HepG2 (cell line): ENCODE data around the gene LAMC3. TPM values are rescaled to one million over a fixed set of nuclear protein-coding genes. Genes with fewer than 3 reads are reported as not detected.

Experiments
- ATAC-seq: fragments of 200-7000 bp; cut with Tn5 transposase; 3 replicates; pipeline ENCODE4 v1.9.1; 2020; ENCODE audit warnings: mild to moderate bottlenecking, moderate library complexity
- BruUV-seq: library from RNA; stranded (reverse); fragments of 400-500 nt; replicated peaks from 2 replicates; lab custom pipeline; 2021; lab: Mats Ljungman, UMichigan
- CTCF ChIA-PET: fragments of 300-600 bp; formaldehyde crosslinking; extraction: SDS; loops from one replicate; lab custom pipeline; 2021; ENCODE audit warnings: low total read pairs, inconsistent platforms, low intra/inter-chr PET ratio; lab: Yijun Ruan, JAX
- POLR2A ChIA-PET: fragments of 350-600 bp; sonication (Branson Sonifier 250); formaldehyde crosslinking; loops from one replicate; lab custom pipeline; 2020; ENCODE audit warnings: antibody characterized with exemption, inconsistent platforms; lab: Yijun Ruan, JAX
- DNase-seq: peaks from one replicate; pipeline ENCODE4 v3.0.0-alpha.2; 2015; ENCODE audit warnings: low spot score
- FAIRE-seq: peaks from 3 replicates; lab custom pipeline; 2011; peaks lifted over from hg19 to GRCh38; lab: Jason Lieb, UNC
- H2AFZ ChIP-seq: one replicate; pipeline ENCODE4 v1.6.1; 2011; ENCODE audit warnings: low read length, inconsistent platforms
- H3K27ac ChIP-seq: fragments of 300-600 bp; 3 replicates; pipeline ENCODE4 v1.8.0; 2011; ENCODE audit warnings: mixed run types, mild to moderate bottlenecking, mixed read lengths, low read length, inconsistent platforms; ENCODE audit not compliant: insufficient read depth; ENCODE audit errors: extremely low read length
- H3K27me3 ChIP-seq, 2 experiments: fragments of 200-600 bp in 1 of 2; 2 replicates in 1 of 2; 3 replicates in 1 of 2; pipeline versions ENCODE4 v1.6.0 to v1.8.0; 2011; ENCODE audit warnings: low read length in 2 of 2, mild to moderate bottlenecking in 2 of 2, moderate library complexity in 2 of 2, inconsistent platforms in 1 of 2; ENCODE audit not compliant: insufficient read depth in 2 of 2, control insufficient read depth in 1 of 2
- H3K36me3 ChIP-seq, 2 experiments: fragments of 200-600 bp in 1 of 2; replicated peaks in 1 of 2; 2 replicates in 1 of 2; 3 replicates in 1 of 2; pipeline versions ENCODE4 v1.5.1 to v1.8.0; 2011; ENCODE audit warnings: low read length in 2 of 2, inconsistent platforms in 1 of 2; ENCODE audit not compliant: insufficient read depth in 2 of 2, control insufficient read depth in 1 of 2
- H3K4me1 ChIP-seq: 2 replicates; pipeline ENCODE4 v1.5.1; 2012; ENCODE audit warnings: low read length, inconsistent platforms; ENCODE audit not compliant: insufficient read depth
- H3K4me2 ChIP-seq: 2 replicates; pipeline ENCODE4 v1.6.0; 2011; ENCODE audit warnings: low read depth, low read length, inconsistent platforms
- H3K4me3 ChIP-seq, 3 experiments: fragments of 200-600 bp in 1 of 3; sonication (generic), shearing (Covaris generic) in 1 of 3; replicated peaks in 1 of 3; 2 replicates each; pipeline ENCODE4 v1.5.1; 2011 to 2016; ENCODE audit warnings: low read length in 3 of 3, inconsistent platforms in 2 of 3, low read depth in 2 of 3, mild to moderate bottlenecking in 2 of 3, control low read depth in 1 of 3, mixed read lengths in 1 of 3; ENCODE audit not compliant: insufficient read depth in 1 of 3
- H3K79me2 ChIP-seq: one replicate; pipeline ENCODE4 v1.6.1; 2011; ENCODE audit warnings: low read length, inconsistent platforms; ENCODE audit not compliant: insufficient read depth
- H3K9ac ChIP-seq: 2 replicates; pipeline ENCODE4 v1.6.0; 2011; ENCODE audit warnings: mild to moderate bottlenecking, low read depth, low read length, inconsistent platforms; ENCODE audit not compliant: insufficient read depth
- H3K9me3 ChIP-seq: 2 replicates; pipeline ENCODE4 v1.5.1; 2012; ENCODE audit warnings: mild to moderate bottlenecking, low read length
- H4K20me1 ChIP-seq: 2 replicates; pipeline ENCODE4 v1.6.0; 2011; ENCODE audit warnings: inconsistent platforms, mild to moderate bottlenecking, low read length, moderate library complexity; ENCODE audit not compliant: insufficient read depth
- BORCS8-MEF2B ChIP-seq: sonication (generic); formaldehyde crosslinking; IDR thresholded peaks from 2 replicates; pipeline ENCODE4 v1.8.0; 2022; ENCODE audit warnings: mild to moderate bottlenecking, missing genetic modification reagents
- KLF11 ChIP-seq: IDR thresholded peaks from 2 replicates; pipeline ENCODE4 v1.6.1; 2016; ENCODE audit warnings: missing compliant biosample characterization
- PHF8 ChIP-seq: sonication (generic); formaldehyde crosslinking; IDR thresholded peaks from 2 replicates; pipeline ENCODE4 v1.5.0; 2020; ENCODE audit warnings: missing genetic modification reagents
- RBFOX2 ChIP-seq: fragments of 200-400 bp; formaldehyde crosslinking; IDR thresholded peaks from 2 replicates; pipeline ENCODE4 v1.6.1; 2017; ENCODE audit warnings: low read depth, mild to moderate bottlenecking, low read length
- SNAI1 ChIP-seq: sonication (generic); formaldehyde crosslinking; IDR thresholded peaks from 2 replicates; pipeline ENCODE4 v1.5.0; 2020; ENCODE audit warnings: mild to moderate bottlenecking, missing genetic modification reagents, borderline replicate concordance
- TCF7 ChIP-seq: sonication (generic); IDR thresholded peaks from 2 replicates; pipeline ENCODE4 v1.6.1; 2016; ENCODE audit warnings: antibody characterized with exemption, low read depth
- ZFP36L1 ChIP-seq: sonication (generic); formaldehyde crosslinking; IDR thresholded peaks from 2 replicates; pipeline ENCODE4 v1.8.0; 2022; ENCODE audit warnings: mild to moderate bottlenecking, missing genetic modification reagents, moderate library complexity
- ZNF841 ChIP-seq: sonication (generic); formaldehyde crosslinking; IDR thresholded peaks from 2 replicates; pipeline ENCODE4 v1.8.1; 2023; ENCODE audit warnings: missing genetic modification reagents, borderline replicate concordance
- WGBS: methylation state at CpG from one replicate; pipeline ENCODE4 v1.1.6; 2017; ENCODE audit warnings: low lambda C conversion rate; 5-methylcytosine and 5-hydroxymethylcytosine counted together
- in situ Hi-C: cut with HindIII; loops from 2 replicates; pipeline ENCODE4 v1.10.0; 2017; ENCODE audit warnings: low pct_unique_long_range_greater_than_20kb; ENCODE audit not compliant: extremely low pct_ligation_motif_present
- intact Hi-C: fragments of 100-400 bp; cut with micrococcal nuclease; formaldehyde crosslinking; loops from one replicate; pipeline ENCODE4 v1.10.0; 2022; ENCODE audit not compliant: unreplicated experiment
- polyA plus RNA-seq, 8 experiments: library from polyadenylated mRNA; depleted of rRNA in 3 of 8; stranded (reverse) in 7 of 8; unstranded in 1 of 8; fragments of >200 nt; fragmentation: Illumina TruSeq in 4 of 8; extraction: Trizol in 4 of 8; gene quantifications; 2 replicates each; pipeline versions ENCODE4 v1.2.1 to v1.2.3, GENCODE V29; 2011 to 2016; ENCODE audit warnings: low read depth in 4 of 8, missing spikeins in 1 of 8, mixed read lengths in 1 of 8; ENCODE audit not compliant: insufficient read depth in 1 of 8
- total RNA-seq, 5 experiments: library from RNA; depleted of rRNA; stranded (reverse); fragments of >200 nt; fragmentation: Illumina TruSeq; extraction: Trizol; gene quantifications; 2 replicates each; pipeline ENCODE4 v1.2.3, GENCODE V29; 2016; ENCODE audit warnings: low read depth in 1 of 5
- TF ChIP-seq, protein P1 (sequence below): sonication (generic); formaldehyde crosslinking; IDR thresholded peaks from 2 replicates; pipeline ENCODE4 v1.9.0; 2022; ENCODE audit warnings: missing genetic modification reagents, mild to moderate bottlenecking, borderline replicate concordance
- TF ChIP-seq, protein P2 (sequence below): sonication (generic); formaldehyde crosslinking; IDR thresholded peaks from 2 replicates; pipeline ENCODE4 v1.9.0; 2021; ENCODE audit warnings: missing genetic modification reagents, mild to moderate bottlenecking, borderline replicate concordance
- TF ChIP-seq, protein P3 (sequence below): sonication (generic); formaldehyde crosslinking; IDR thresholded peaks from 2 replicates; pipeline ENCODE4 v1.4.0; 2020; ENCODE audit warnings: missing genetic modification reagents, mild to moderate bottlenecking, borderline replicate concordance
- TF ChIP-seq, protein P4 (sequence below): IDR thresholded peaks from 2 replicates; pipeline ENCODE4 v1.6.1; 2012; ENCODE audit warnings: low read length, improper control_type of control experiment

Gene LAMC3
- total and polyA plus RNA-seq, 2 of the 13 experiments (the other 11 are each of a cell fraction or from before 2014, with no cell fraction given) = 0.07 to 0.57 TPM

DNA sequence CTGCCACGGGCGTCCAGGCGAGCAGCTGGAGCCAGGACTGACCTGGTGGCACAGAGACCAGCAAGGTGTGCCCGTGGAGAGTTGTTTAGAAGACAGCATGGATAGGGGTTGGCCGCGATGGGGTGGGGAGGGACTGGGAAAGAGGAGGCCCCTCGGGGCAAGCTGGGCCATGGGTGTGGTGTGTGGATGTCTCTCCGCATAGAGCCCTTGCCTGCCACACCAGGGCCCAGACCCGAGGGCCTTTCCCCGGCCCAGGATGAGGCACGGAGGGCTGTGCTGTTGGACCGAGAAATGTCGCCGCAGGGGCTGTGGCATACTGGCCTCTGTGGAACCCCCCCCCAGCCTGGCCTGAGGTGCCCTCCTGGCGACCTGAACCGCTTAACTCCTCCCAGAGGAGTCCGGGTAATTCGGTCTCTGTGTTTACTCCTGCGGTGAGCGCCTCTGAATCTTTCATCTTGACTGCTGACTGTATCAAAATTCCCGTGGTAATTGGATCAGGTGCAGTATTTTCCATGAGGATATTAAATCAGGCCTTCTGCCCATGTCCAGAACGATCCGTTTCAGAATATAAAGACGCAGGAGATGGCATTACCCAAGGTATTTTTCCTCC, 22.5 kb upstream of the LAMC3 start:
- no peak for DNase-seq
- H3K4me3 ChIP-seq = no peak overlapping the region
- no TSS peak for BruUV-seq
- peaks cover 4% of the 10 kb centered on the region; the same call in 1 of the 2 replicates for H3K4me1 ChIP-seq
- H2AFZ ChIP-seq = no peak overlapping the region
- no peaks in the 10 kb centered on the region for H3K9me3 ChIP-seq
- no peak; the same call in 2 of the 3 replicates for ATAC-seq
- peaks cover 12 to 92% of the 10 kb centered on the region in 2 experiments; a peak in 4 of 5 replicates for H3K27me3 ChIP-seq
- TF ChIP-seq ZFP36L1 (CRISPR knock-in tag) (no peak), SNAI1 (no peak), BORCS8-MEF2B (CRISPR knock-in tag) (no peak), ZNF841 (CRISPR knock-in tag) (no peak), RBFOX2 (no peak), PHF8 (CRISPR knock-in tag) (no peak), TCF7 (no peak), KLF11 (CRISPR knock-in tag) (no peak)
- TF ChIP-seq, protein P1, sequence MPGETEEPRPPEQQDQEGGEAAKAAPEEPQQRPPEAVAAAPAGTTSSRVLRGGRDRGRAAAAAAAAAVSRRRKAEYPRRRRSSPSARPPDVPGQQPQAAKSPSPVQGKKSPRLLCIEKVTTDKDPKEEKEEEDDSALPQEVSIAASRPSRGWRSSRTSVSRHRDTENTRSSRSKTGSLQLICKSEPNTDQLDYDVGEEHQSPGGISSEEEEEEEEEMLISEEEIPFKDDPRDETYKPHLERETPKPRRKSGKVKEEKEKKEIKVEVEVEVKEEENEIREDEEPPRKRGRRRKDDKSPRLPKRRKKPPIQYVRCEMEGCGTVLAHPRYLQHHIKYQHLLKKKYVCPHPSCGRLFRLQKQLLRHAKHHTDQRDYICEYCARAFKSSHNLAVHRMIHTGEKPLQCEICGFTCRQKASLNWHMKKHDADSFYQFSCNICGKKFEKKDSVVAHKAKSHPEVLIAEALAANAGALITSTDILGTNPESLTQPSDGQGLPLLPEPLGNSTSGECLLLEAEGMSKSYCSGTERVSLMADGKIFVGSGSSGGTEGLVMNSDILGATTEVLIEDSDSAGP = no peak
- TF ChIP-seq, protein P2, sequence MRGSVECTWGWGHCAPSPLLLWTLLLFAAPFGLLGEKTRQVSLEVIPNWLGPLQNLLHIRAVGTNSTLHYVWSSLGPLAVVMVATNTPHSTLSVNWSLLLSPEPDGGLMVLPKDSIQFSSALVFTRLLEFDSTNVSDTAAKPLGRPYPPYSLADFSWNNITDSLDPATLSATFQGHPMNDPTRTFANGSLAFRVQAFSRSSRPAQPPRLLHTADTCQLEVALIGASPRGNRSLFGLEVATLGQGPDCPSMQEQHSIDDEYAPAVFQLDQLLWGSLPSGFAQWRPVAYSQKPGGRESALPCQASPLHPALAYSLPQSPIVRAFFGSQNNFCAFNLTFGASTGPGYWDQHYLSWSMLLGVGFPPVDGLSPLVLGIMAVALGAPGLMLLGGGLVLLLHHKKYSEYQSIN (CRISPR knock-in tag) = no peak
- TF ChIP-seq, protein P3, sequence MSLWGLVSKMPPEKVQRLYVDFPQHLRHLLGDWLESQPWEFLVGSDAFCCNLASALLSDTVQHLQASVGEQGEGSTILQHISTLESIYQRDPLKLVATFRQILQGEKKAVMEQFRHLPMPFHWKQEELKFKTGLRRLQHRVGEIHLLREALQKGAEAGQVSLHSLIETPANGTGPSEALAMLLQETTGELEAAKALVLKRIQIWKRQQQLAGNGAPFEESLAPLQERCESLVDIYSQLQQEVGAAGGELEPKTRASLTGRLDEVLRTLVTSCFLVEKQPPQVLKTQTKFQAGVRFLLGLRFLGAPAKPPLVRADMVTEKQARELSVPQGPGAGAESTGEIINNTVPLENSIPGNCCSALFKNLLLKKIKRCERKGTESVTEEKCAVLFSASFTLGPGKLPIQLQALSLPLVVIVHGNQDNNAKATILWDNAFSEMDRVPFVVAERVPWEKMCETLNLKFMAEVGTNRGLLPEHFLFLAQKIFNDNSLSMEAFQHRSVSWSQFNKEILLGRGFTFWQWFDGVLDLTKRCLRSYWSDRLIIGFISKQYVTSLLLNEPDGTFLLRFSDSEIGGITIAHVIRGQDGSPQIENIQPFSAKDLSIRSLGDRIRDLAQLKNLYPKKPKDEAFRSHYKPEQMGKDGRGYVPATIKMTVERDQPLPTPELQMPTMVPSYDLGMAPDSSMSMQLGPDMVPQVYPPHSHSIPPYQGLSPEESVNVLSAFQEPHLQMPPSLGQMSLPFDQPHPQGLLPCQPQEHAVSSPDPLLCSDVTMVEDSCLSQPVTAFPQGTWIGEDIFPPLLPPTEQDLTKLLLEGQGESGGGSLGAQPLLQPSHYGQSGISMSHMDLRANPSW = no peak
- TF ChIP-seq, protein P4, sequence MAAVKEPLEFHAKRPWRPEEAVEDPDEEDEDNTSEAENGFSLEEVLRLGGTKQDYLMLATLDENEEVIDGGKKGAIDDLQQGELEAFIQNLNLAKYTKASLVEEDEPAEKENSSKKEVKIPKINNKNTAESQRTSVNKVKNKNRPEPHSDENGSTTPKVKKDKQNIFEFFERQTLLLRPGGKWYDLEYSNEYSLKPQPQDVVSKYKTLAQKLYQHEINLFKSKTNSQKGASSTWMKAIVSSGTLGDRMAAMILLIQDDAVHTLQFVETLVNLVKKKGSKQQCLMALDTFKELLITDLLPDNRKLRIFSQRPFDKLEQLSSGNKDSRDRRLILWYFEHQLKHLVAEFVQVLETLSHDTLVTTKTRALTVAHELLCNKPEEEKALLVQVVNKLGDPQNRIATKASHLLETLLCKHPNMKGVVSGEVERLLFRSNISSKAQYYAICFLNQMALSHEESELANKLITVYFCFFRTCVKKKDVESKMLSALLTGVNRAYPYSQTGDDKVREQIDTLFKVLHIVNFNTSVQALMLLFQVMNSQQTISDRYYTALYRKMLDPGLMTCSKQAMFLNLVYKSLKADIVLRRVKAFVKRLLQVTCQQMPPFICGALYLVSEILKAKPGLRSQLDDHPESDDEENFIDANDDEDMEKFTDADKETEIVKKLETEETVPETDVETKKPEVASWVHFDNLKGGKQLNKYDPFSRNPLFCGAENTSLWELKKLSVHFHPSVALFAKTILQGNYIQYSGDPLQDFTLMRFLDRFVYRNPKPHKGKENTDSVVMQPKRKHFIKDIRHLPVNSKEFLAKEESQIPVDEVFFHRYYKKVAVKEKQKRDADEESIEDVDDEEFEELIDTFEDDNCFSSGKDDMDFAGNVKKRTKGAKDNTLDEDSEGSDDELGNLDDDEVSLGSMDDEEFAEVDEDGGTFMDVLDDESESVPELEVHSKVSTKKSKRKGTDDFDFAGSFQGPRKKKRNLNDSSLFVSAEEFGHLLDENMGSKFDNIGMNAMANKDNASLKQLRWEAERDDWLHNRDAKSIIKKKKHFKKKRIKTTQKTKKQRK = no peak
- no peak for FAIRE-seq
- no peak overlapping the region for H3K9ac ChIP-seq
- H4K20me1 ChIP-seq = no peaks in the 10 kb centered on the region
- intact Hi-C loops (no loop called here), in situ Hi-C loops (no loop called here)
- no peak overlapping the region for H3K27ac ChIP-seq
- POLR2A ChIA-PET = no interaction called here
- H3K4me2 ChIP-seq = no peak overlapping the region
- H3K36me3 ChIP-seq = no peaks in the 10 kb centered on the region
- WGBS = 21% methylated on average over 14 of the region's 24 CpGs
- no peaks in the 10 kb centered on the region for H3K79me2 ChIP-seq
- CTCF ChIA-PET = no interaction called here
